ENCODE data around the gene GRIA4. TPM values are rescaled to one million over a fixed set of nuclear protein-coding genes. Genes with fewer than 3 reads are reported as not detected.
A peak's percentile ranks its signal among the peaks of the same experiment; 100 is the strongest.
"Not testable (repeated sequence)": the region's sequence is repeated elsewhere in the genome, so short reads cannot be mapped to it uniquely, and the experiment has no call there.

GRIA4 gene
- total RNA-seq, 1 donor from 2014 or later: 13.6 TPM

DNA sequence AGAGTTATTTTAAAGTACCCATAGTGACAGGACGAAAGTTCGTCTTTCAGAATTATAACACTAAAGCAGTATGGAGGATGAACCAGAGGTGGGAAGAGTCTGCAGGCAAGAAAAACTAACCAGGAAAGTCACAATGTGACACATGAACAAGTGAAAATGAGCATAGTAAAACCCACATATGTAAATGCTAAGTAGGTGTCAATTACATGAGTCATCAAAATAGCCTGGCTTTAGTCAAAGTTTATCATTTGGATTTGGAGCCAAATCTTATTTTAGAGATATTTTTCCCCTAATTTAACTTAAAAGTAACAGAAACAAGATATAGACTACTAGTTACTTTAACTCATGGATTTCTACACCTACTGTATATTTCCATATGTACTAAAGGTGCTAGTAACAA, 159.8 kb downstream of the GRIA4 start:
- TF ChIP-seq, protein P1, sequence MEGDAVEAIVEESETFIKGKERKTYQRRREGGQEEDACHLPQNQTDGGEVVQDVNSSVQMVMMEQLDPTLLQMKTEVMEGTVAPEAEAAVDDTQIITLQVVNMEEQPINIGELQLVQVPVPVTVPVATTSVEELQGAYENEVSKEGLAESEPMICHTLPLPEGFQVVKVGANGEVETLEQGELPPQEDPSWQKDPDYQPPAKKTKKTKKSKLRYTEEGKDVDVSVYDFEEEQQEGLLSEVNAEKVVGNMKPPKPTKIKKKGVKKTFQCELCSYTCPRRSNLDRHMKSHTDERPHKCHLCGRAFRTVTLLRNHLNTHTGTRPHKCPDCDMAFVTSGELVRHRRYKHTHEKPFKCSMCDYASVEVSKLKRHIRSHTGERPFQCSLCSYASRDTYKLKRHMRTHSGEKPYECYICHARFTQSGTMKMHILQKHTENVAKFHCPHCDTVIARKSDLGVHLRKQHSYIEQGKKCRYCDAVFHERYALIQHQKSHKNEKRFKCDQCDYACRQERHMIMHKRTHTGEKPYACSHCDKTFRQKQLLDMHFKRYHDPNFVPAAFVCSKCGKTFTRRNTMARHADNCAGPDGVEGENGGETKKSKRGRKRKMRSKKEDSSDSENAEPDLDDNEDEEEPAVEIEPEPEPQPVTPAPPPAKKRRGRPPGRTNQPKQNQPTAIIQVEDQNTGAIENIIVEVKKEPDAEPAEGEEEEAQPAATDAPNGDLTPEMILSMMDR (IDR thresholded peaks at IDR 0.05; ENCODE audit: partially characterized antibody, unreplicated experiment): no peak
- DNase-seq: no peak
- Mint-ChIP-seq H3K4me1 (ENCODE audit: low read depth, unreplicated experiment) (no peaks in the 10 kb centered on the region), H3K9me3 (ENCODE audit: unreplicated experiment) (no peaks in the 10 kb centered on the region), H3K36me3 (ENCODE audit: unreplicated experiment) (no peaks in the 10 kb centered on the region), H3K4me3 (ENCODE audit: unreplicated experiment) (no peak overlapping the region), H3K27me3 (ENCODE audit: unreplicated experiment) (no peaks in the 10 kb centered on the region), H3K27ac (ENCODE audit: unreplicated experiment) (no peak overlapping the region)

DNA sequence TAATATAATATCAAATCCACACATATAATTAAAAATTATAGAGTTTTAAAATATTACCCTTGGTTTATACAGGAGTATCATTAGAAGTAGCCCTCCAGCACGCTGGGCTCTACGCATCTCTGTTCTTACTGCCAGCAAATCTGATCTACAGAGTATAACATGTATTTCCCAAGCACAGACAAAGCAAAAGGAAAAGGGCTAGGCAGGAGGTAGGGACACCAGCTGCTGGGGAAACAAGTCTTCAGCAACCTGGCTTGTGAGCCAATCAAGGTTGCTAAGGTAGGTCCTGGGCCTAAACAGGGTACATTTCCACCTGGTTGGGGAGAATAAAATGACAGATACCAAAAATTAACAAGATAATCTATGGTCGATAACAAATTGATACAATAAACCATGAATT, 163.6 kb downstream of the GRIA4 start:
- H3K27me3 Mint-ChIP-seq (ENCODE audit: unreplicated experiment); H3K27ac Mint-ChIP-seq (ENCODE audit: unreplicated experiment); H3K4me1 Mint-ChIP-seq (ENCODE audit: low read depth, unreplicated experiment); H3K4me3 Mint-ChIP-seq (ENCODE audit: unreplicated experiment); H3K36me3 Mint-ChIP-seq (ENCODE audit: unreplicated experiment); DNase-seq; H3K9me3 Mint-ChIP-seq (ENCODE audit: unreplicated experiment): not testable (repeated sequence)

DNA sequence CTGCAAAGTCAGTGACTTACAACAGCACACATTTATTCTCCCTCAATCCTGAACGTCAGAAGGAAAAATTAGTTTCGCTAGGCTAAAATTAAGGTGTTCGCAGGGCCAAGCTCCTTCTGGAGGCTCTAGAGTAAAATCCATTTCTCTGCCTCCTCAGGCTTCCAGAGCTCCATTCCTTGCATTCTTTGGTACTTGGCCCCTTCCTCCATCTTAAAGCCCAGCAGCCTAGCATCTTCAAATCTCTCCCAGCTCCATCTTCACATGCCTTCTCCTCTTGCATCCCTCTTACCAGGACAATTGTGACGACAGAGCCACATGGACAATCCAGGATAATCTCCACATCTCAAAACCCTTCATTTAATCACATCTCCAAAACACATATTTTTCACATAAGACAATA, 165.0 kb downstream of the GRIA4 start:
- Mint-ChIP-seq H3K4me3 (ENCODE audit: unreplicated experiment) (no peak overlapping the region), H3K27me3 (ENCODE audit: unreplicated experiment) (no peaks in the 10 kb centered on the region), H3K27ac (ENCODE audit: unreplicated experiment) (no peak overlapping the region), H3K9me3 (ENCODE audit: unreplicated experiment) (no peaks in the 10 kb centered on the region), H3K4me1 (ENCODE audit: low read depth, unreplicated experiment) (no peaks in the 10 kb centered on the region), H3K36me3 (ENCODE audit: unreplicated experiment) (no peaks in the 10 kb centered on the region)
- TF ChIP-seq, protein P1 (IDR thresholded peaks at IDR 0.05; ENCODE audit: partially characterized antibody, unreplicated experiment): no peak
- DNase-seq: no peak

DNA sequence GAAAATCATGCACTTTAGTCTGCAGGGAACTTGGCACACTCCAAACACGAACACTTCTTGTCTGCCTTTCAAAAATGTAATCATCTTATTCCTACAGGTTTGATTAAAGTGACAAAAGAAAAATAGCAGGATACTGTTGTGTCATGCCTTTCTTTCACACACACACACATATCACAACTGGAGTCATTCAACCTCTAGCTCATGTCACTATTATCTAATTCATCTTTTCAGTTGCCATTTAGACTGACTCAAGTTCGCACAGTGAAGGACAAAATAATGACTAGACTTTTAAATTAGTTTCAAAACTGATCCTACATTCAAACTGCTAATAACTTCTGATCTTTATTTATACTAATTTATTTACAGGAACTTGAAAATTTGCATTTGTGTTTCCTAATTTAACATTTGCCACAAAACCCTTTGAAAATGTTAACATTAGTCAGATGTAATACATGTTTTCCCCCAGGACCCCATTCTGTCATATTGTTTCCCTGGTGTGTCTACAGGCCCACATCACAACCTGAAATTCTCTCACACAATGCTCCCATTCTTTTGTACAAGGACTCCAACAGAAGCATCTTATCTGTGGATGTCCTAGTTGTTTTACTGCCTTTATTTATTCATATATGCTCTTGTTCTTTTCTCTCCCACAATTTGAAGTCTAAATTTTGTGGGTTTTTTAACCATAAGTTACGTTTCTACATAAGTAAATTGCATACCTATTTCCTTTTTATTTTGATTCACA, 171.1 kb downstream of the GRIA4 start:
- no peak for DNase-seq
- H3K27me3 Mint-ChIP-seq (ENCODE audit: unreplicated experiment): no peaks in the 10 kb centered on the region
- no peak overlapping the region for H3K4me3 Mint-ChIP-seq (ENCODE audit: unreplicated experiment)
- H3K9me3 Mint-ChIP-seq (ENCODE audit: unreplicated experiment): no peaks in the 10 kb centered on the region
- H3K36me3 Mint-ChIP-seq (ENCODE audit: unreplicated experiment): no peaks in the 10 kb centered on the region
- H3K4me1 Mint-ChIP-seq (ENCODE audit: low read depth, unreplicated experiment): peaks cover 3% of the 10 kb centered on the region
- H3K27ac Mint-ChIP-seq (ENCODE audit: unreplicated experiment): no peak overlapping the region
- TF ChIP-seq, protein P1 (IDR thresholded peaks at IDR 0.05; ENCODE audit: partially characterized antibody, unreplicated experiment): no peak

DNA sequence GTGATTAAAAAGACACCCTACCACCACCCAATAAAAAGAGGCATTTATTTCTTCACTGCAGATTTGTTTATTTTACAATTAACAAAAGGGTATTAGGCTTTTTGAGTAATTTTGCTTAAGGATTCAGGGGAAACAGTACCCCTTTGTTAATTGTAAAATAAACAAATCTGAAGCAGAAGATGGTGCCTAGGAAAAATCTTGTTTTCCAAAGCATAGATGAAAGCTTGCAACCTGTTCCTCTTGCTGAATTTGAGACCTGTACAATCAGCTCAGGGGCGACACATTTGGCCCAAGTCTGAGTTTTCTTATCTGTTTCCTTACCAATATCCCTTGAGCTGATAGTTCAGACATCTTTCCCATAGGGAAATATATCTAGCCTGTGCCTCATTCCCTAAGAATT, 171.9 kb downstream of the GRIA4 start:
- Mint-ChIP-seq H3K4me3 (ENCODE audit: unreplicated experiment) (no peak overlapping the region), H3K36me3 (ENCODE audit: unreplicated experiment) (no peaks in the 10 kb centered on the region), H3K27ac (ENCODE audit: unreplicated experiment) (peak overlapping the region; percentile 8), H3K9me3 (ENCODE audit: unreplicated experiment) (no peaks in the 10 kb centered on the region), H3K4me1 (ENCODE audit: low read depth, unreplicated experiment) (peaks cover 3% of the 10 kb centered on the region), H3K27me3 (ENCODE audit: unreplicated experiment) (no peaks in the 10 kb centered on the region)
- TF ChIP-seq, protein P1 (IDR thresholded peaks at IDR 0.05; ENCODE audit: partially characterized antibody, unreplicated experiment): no peak
- no peak for DNase-seq
